Adrenal gland (tissue), 5 donors: ENCODE results near the gene GMDS.

Experiments used
- CTCF ChIP-seq, 6 experiments: fragments of 450-650 bp in 4 of 6; fragments of 200-600 bp in 2 of 6; sonication (generic) in 1 of 6; IDR thresholded peaks; 1 replicate in 5 of 6; 2 replicates in 1 of 6; pipeline versions ENCODE4 v1.5.1 to v1.8.0; 2016 to 2021; ENCODE audit warnings: antibody characterized with exemption in 6 of 6, mild to moderate bottlenecking in 2 of 6, moderate library complexity in 1 of 6
- POLR2A ChIP-seq, 2 donors: fragments of 450-650 bp; IDR thresholded peaks; one replicate each; pipeline ENCODE4 v1.6.1; 2017; ENCODE audit warnings: antibody characterized with exemption in 2 of 2, mild to moderate bottlenecking in 2 of 2, moderate library complexity in 1 of 2
- donor health status: DM: no; HTN: no; CAD: no.

- TF ChIP-seq CTCF (IDR thresholded peaks at IDR 0.05) (no peak), POLR2A (IDR thresholded peaks at IDR 0.05) (no peak)
These were observed 247.7 kb downstream of the GMDS start for GRCh38 chr6:1997702-1998101.
